HG03575 (cell line): ENCODE data around the gene TRUB1.
"Not testable (repeated sequence)": the region's sequence is repeated elsewhere in the genome, so short reads cannot be mapped to it uniquely, and the experiment has no call there.

Source experiments
- ATAC-seq: cut with Tn5 transposase; IDR thresholded peaks from one replicate; pipeline ENCODE4 v1.9.1; 2021; ENCODE audit not compliant: unreplicated experiment, insufficient number of reproducible peaks, low FRiP score; ENCODE audit errors: extremely low read depth

Gene TRUB1

DNA sequence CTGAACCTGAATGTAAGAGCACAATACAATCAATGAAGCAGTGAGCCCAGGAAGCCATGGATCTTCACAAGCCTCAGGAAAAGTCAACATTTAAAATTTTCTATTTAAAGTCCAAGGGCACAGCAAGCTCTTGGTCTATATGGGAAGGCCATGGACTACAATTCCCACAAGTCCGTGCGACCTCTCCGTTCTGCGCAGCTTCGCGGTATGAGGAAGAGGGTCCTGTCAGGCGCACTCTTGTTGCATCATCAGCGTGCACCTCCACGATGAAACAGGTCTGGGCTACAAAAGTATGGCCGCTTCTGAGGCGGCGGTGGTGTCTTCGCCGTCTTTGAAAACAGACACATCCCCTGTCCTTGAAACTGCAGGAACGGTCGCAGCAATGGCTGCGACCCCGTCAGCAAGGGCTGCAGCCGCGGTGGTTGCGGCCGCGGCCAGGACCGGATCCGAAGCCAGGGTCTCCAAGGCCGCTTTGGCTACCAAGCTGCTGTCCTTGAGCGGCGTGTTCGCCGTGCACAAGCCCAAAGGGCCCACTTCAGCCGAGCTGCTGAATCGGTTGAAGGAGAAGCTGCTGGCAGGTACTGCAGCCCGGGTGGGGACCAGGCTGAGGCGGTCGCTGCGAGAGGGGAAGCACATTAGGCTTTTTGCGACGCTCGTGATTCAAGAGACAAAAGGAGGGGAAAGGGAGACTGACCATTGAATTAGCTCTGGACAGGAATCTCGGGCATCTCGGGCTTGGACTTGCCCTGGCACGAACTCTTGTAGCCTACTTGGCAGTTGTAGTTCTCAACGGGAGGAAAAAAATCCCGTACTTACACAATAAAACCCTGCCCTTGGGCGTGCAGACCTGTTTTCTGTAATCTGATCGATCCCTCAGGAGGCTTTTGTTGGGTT, at the start of gene TRUB1:
Gene TRUB1 (plus strand): TSS at position 234 of the 894 bp plus-strand sequence. CDS start 59 bp downstream, at position 293.
- peak; percentile 100 for ATAC-seq

DNA sequence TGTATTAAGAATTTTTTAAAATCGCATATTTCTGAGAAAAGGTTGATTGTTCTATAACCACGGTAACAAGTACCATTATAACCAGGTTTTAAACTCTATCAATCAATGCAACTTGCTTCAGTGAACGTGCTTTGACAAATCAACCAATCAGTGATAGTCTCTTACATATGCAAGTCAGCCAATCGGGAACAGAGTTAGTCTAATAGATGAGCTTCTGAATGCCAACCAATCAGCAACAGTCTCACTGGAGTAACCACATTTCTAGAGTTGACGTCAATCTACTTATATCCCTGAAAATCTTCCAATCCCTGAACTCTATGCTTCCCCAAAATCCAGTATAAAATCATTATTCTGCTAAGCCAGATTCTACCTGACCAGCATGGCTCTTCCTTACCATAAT, 44.7 kb upstream of the TRUB1 start:
- no peak for ATAC-seq

GRCh38 chr10:114894911-114895310, 43.1 kb upstream of the TRUB1 start:
- ATAC-seq = no peak

DNA sequence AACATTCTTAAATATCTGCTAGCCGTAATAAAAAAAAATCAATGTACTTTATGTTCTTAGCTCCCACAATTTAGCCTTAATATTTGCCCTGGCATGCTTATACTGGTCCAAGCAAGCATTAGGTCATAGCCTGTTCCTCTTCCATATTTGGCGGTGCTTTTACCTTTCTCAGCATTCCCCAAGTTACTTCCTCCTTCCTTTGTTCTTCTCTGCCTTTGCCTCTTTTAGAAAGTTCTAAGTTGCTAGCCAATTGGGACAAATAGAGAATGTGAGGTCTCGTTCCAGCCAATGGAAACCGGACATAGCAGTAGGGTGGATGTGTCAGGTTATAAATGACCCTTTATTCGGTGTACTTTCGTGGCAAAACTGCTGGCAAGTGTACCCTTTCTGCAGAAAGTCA, 41.0 kb upstream of the TRUB1 start:
- not testable (repeated sequence) for ATAC-seq

DNA sequence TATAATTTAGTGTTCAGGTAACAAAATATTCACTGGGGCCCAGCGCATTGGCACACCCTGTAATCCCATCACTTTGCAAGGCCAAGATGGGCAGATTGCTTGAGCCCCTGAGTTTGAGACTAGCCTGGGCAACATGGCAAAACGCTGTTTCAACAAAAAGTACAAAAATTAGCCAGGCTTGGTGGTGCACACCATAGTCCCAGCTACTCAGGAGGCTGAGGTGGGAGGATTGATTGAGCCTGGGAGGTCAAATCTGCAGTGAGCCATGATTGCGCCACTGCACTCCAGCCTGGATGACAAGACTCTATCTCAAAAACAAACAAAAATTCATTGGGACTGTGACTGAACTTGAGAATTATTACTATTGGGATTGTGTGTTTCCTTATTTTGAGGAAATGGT, 40.4 kb upstream of the TRUB1 start:
- no peak for ATAC-seq

DNA sequence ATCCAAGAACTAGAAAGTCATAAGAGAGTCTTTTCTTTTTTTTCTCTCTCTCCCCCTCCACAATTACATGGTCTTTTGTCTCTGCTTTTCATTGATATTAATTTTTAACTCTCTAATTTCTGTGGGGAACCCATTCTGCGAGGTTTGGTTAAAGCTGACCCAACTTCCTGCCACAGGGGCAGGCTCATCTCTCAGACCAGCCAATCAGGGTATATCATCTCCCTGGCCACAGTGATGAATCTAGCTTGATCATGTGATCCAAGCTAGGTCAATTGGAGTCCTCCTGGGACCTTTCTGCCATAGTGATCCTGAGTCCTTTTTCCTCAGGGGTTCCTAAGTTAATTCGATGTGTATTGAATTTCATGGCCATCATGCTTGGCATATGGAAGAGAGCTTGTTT, 38.0 kb upstream of the TRUB1 start:
- no peak for ATAC-seq

DNA sequence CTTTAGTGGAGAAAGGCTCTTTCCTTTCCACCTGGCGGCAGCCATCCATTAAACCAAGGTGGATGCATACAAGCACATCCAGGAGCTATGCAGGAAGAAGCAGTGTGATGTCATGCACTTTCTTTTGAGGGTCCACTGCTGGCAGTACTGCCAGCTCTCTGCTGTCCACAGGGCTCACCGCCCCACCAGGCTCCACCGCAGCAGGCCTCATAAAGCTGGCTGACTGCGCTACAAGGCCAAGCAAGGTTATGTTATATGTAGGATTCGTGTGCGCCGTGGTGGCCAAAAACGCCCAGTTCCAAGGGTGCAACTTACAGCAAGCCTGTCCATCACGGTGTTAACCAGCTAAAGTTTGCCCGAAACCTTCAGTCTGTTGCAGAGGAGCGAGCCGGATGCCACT, 37.3 kb upstream of the TRUB1 start:
- no peak for ATAC-seq

DNA sequence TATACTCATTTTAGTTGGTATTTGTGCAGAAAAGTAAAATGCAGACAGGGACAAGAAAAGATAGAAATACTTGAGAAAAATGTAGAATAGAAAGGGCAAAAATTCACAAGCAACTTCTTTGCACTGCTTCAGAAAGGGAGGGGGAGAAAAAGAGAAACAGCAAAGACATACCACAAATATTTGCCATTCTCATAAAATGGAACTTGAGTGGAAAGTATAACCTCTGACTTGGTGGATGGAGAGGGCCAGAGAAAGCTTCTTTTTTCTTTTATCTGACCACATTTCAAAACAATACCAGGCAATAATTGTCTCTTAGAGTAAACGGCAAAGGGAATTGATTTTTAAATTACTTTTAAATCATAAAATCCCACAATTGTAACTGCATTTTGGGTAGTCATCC, 35.8 kb upstream of the TRUB1 start:
- ATAC-seq = no peak

DNA sequence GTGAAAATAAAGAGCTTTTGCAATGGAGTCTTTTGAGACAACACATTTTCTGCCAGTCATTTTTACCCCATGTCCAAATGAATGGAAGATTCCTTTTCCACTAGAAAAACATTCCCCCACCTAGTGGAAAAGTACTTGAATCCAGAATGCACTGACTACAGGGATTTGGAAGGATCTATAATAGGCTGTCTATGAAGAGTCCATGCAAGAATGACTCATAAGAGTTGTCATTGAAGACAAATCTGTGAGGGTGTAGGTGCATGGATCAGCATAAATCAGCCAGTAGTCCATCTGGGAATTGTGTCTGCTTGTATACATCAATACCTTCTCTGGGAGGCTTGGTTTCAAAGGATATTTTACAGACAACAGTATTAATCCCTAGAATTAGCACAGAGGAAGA, 32.5 kb upstream of the TRUB1 start:
- ATAC-seq = no peak

DNA sequence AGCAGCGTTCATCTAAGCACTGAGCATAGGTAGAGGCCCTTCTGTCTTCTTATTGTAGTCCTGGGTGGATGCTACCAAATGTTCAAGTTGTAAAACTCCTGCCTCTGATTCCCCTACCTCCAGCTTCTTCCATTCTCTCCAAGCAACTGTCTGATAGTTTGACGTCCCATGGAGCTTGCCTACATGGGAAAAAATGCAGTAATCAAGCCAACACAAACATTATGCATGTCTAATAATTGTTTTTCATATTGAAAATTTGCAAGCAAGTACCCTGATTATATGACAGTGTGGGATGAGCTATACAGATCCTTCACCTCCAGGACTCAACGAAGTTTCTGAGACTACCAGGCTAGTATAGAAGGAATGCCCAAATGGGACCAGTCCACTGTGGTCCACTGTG, 31.0 kb upstream of the TRUB1 start:
- ATAC-seq = no peak

GRCh38 chr10:114908896-114909295, 29.1 kb upstream of the TRUB1 start:
- no peak for ATAC-seq

- ATAC-seq = peak; percentile 61
Observed at GRCh38 chr10:114911052-114911711, 26.8 kb upstream of the TRUB1 start.

DNA sequence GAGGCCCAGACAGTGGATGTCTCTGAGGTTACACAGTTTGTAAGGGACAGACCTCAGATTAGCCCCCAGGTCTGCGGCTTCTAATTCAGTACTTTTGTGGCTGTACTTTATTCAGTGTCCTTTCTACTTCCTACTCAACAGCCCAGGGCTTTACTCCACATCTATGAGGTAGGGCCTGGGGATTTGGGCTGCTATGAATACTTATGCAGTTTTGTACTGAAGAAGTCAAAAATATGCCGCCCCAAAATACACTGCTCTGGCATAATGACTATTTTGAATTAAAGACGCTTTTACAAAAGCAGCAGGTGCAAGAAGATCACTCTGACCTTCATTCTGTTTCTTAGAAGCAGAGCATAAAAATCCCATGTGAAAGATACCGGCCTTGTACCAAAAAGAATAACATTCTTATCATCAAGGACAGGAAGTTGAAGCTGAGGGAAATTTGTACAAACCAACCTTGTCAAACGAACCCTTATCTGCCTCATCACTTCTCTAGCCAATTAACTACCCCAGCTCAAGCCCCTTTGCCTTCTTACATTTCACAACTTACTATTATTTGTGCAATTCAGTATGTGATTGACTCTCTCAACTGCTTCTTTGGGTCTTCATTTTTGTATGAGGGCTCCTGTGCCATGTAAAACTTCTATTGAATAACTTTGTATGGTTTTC, 26.1 kb upstream of the TRUB1 start:
- no peak for ATAC-seq

DNA sequence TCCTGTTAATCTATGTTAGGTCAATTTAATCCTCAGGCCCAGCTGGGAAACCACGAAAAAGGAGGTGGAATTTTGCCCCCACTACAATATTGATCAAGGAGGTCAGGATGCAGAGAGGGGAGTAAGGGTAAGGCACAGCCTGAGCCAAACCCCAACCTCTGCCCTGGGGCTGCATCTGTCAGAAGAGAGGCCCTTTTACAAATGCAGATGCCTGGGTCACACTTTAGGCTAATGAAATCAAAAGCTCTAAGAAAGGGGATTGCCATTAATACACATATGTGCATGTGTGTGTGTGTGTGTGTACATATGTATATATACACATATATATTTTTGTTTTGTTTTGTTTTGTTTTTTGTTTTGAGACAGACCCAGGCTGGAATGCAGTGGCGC, 25.5 kb upstream of the TRUB1 start:
- no peak for ATAC-seq

- ATAC-seq = no peak
Observed at GRCh38 chr10:114914560-114914959, 23.4 kb upstream of the TRUB1 start.

DNA sequence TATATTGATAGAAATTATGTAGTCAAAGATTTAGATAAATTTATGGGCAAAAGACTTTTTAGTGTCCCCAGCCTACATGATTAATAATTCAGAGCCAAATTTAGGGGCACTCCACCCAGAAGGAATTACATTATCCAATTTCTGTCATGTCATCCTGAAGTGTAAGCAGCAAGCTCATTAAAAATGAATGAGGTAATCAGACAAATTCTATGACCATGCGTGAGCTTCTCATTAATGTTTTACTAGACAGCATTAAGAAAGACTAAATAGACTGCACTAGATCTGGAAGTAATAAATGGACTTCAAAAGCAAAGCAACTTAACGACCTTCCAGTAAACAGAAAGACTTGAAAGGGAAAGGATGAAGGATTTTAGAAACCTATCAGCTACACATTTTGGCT, 22.7 kb upstream of the TRUB1 start:
- no peak for ATAC-seq

- ATAC-seq = no peak
Observed at GRCh38 chr10:114916653-114917052, 21.3 kb upstream of the TRUB1 start.

GRCh38 chr10:114917459-114917858, 20.5 kb upstream of the TRUB1 start:
- ATAC-seq = no peak

- no peak for ATAC-seq
Observed at GRCh38 chr10:114917927-114918672, 19.9 kb upstream of the TRUB1 start.
